Glomerular visceral epithelial cell (primary cell): ENCODE measurements around the gene ZNF140.

ENCODE experiments used
- DNase-seq: peaks from one replicate; pipeline ENCODE4 v3.0.0-alpha.2; 2016; ENCODE audit errors: extremely low spot score

Gene ZNF140

DNA sequence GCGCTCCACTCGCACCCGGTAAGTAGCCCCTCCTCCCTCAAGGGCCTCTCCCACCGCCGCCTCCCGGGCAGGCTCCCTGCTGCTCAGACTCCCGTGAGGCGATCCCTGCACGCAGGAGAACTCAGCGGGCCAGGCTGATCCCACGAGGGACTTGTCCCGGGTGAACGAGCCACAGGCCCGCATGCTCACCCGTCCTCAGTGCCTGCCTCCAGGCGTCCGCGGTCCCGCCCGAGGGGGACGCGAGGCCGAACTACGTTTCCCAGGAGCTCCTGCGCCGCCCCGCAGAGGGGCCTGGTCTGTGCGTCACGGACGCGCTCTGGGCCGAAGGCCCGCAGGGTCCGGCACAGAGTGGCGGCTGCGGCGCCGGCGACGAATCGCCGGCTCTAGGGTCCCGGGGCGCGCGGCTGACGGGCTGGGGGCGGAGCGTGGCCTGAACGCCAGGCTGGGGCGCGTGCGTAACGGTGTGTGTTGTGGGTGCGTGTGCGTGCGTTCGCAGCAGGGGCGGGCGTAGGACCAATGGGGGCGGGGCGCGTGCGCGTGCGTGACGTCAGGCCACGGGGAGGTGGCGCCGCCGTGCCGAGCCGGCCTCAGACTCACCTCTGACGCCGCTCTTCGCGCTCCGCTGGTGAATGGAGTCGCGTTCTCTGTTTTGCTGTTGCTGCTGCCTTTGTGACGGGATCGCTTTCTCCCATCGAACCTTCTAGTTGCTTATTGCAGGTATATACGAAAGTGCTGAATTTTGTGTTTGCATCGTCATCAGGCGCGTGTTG is 49.5 kb downstream of the ZNF140 start, which contains the start of the genes ZNF10 and ZNF891:
ZNF10 (plus strand) TSS at position 590 of the 770 bp plus-strand sequence. CDS start 13,866 bp downstream, outside the sequence.
ZNF891 (minus strand) TSS at position 237 of the 770 bp plus-strand sequence. CDS start 8,356 bp downstream, outside the sequence.
- DNase-seq, result peak; percentile 86

DNA sequence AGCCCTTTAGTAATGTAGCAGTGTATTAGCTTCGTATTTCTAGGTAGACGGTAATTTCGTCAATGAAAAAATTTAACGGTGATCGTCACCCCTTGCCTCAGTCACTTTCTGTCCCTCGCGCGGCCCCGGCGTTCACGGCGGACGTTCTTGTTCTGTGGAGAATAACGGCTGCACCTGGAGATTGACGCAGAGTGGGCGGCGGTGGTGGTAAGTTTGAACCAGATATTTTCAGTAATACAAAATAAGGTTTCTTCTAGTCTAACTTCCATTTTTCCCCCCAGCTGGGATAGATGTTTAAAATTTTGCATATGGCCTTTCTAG is 50.0 kb downstream of the ZNF140 start:
- no peak for DNase-seq

DNA sequence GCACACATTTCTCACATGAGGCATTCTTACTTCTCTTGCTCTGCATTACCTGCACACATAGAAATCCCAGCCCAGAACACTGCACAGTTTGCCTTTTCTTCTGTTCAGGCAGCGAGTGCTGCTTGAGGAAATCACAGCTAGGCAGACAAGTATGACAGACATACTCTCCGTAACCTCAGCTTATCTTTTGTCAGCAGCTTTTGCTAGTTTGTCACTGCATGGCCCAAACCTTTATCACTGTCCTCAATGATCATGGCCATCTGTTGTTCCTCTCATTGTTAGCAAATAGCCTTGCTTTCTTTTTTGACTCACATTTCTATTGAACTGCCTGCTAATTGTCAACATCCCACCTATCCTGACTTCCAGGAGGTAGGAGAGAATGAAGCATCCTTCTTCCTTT is 55.0 kb downstream of the ZNF140 start:
- no peak for DNase-seq

DNA sequence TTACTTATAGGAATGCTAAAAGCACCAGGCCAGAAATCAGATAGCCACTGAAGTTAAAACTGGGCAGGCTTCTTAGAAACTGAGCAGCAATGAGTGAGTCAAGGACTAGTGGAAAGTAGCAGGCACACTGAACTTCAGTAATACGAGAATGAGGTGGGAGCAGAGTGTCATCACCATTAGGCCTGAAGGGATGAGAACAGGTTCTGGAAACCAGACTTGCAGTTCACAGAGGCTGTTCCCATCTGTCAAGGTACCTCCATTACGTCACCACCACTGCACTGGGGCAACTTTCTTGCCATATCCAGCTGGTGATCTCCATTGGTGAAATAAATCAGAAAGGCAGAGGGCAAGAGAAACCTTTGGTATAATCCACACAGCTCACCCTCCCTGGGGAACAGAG is 65.3 kb downstream of the ZNF140 start:
- DNase-seq, result no peak

DNA sequence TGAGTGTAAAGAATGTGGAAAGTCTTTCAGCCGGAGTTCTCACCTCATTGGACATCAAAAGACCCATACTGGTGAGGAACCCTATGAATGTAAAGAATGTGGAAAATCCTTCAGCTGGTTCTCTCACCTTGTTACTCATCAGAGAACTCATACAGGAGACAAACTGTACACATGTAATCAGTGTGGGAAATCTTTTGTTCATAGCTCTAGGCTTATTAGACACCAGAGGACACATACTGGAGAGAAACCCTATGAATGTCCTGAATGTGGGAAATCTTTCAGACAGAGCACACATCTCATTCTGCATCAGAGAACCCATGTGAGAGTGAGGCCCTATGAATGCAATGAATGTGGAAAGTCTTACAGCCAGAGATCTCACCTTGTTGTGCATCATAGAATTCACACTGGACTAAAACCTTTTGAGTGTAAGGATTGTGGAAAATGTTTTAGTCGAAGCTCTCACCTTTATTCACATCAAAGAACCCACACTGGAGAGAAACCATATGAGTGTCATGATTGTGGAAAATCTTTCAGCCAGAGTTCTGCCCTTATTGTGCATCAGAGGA is 75.5 kb downstream of the ZNF140 start:
- DNase-seq, result no peak
